ENCODE data around the gene DMTF1. TPM values are rescaled to one million over a fixed set of nuclear protein-coding genes. Genes with fewer than 3 reads are reported as not detected.
A peak's percentile ranks its signal among the peaks of the same experiment; 100 is the strongest.
"Not testable (repeated sequence)": the region's sequence is repeated elsewhere in the genome, so short reads cannot be mapped to it uniquely, and the experiment has no call there.

DMTF1 gene
- total RNA-seq, 1 donor: 98.9 TPM

DNA sequence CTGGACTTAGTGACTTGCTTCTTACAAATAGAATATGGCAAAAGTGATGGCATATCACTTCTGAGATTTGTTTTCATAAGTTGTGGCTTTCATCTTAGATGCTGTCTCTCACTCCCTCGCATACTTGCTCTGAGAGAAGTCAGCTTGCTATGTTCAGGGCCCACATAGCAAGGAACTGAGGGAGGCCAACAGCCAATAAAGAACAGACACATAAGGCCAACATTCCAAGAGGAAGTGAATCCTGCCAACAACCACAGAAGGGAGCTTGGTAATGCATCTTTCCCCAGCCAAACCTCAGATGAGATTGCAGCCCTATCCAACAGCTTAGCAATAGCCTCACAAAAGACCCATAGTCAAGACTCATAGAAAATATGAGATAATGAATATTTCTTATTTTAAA is 39.2 kb upstream of the DMTF1 start:
- peak; percentile 13 for DNase-seq (ENCODE audit: low read depth)
- TF ChIP-seq, protein P1, sequence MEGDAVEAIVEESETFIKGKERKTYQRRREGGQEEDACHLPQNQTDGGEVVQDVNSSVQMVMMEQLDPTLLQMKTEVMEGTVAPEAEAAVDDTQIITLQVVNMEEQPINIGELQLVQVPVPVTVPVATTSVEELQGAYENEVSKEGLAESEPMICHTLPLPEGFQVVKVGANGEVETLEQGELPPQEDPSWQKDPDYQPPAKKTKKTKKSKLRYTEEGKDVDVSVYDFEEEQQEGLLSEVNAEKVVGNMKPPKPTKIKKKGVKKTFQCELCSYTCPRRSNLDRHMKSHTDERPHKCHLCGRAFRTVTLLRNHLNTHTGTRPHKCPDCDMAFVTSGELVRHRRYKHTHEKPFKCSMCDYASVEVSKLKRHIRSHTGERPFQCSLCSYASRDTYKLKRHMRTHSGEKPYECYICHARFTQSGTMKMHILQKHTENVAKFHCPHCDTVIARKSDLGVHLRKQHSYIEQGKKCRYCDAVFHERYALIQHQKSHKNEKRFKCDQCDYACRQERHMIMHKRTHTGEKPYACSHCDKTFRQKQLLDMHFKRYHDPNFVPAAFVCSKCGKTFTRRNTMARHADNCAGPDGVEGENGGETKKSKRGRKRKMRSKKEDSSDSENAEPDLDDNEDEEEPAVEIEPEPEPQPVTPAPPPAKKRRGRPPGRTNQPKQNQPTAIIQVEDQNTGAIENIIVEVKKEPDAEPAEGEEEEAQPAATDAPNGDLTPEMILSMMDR (IDR thresholded peaks at IDR 0.05; ENCODE audit: insufficient read depth, low read depth, low read length): no peak
- no peak overlapping the region for H3K4me3 ChIP-seq (ENCODE audit: low read depth, low read length)

DNA sequence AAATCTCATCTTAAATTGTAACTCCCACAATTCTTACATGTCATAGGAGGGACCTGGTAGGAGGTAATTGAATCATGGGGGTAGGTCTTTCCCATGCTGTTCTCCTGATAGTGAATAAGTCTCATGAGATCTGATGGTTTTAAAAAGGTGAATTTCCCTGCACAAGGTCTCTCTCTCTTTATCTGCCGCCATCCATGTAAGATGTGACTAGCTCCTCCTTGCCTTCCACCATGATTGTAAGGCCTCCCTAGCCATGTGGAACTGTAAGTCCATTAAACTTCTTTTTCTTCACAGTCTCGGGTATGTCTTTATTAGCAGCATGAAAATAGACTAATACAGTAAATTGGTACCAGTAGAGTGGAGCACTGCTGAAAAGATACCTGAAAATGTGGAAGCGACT is 38.3 kb upstream of the DMTF1 start:
- not testable (repeated sequence) for H3K4me3 ChIP-seq (ENCODE audit: low read depth, low read length); DNase-seq (ENCODE audit: low read depth)

DNA sequence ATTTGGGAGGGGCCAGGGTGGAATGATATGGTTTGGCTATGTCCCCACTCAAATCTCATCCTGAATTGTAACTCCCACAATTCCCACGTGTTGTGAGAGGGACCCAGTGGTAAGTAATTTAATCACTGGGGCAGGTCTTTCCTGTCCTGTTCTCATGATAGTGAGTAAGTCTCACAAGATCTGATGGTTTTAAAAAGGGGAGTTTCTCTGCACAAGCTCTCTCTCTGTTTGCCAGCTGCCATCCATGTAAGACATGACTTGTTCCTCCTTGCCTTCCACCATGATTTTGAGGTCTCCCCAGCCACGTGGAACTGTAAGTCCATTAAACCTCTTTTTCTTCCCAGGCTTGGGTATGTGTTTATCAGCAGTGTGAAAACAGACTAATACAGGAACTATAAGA is 36.5 kb upstream of the DMTF1 start:
- not testable (repeated sequence) for H3K4me3 ChIP-seq (ENCODE audit: low read depth, low read length); DNase-seq (ENCODE audit: low read depth)

- DNase-seq (ENCODE audit: low read depth): no peak
- no peak overlapping the region for H3K4me3 ChIP-seq (ENCODE audit: low read depth, low read length)
- TF ChIP-seq, protein P1 (IDR thresholded peaks at IDR 0.05; ENCODE audit: insufficient read depth, low read depth, low read length): no peak
These were observed 35.9 kb upstream of the DMTF1 start for GRCh38 chr7:87116315-87116714.

GRCh38 chr7:87119581-87119980 is 32.7 kb upstream of the DMTF1 start:
- no peak for DNase-seq (ENCODE audit: low read depth)
- no peak overlapping the region for H3K4me3 ChIP-seq (ENCODE audit: low read depth, low read length)
- TF ChIP-seq, protein P1 (IDR thresholded peaks at IDR 0.05; ENCODE audit: insufficient read depth, low read depth, low read length): no peak

DNA sequence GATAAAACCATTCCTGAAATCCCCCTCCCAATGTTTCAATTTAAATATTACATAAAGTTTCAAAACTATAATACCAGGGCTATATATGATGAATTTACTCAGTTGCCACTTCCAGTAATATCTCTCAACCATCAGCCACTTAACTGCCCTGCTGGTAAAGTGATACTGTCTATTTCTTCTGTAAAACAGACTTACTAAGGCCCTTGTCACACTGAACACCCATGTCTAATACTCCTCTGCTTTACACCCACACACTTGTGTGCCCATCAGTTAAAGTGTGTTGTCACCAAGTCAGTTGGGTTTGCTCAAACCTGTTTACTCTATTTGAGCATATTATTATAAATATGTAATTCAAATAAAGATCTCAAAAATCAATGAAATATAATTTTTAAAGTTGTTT is 29.1 kb upstream of the DMTF1 start:
- DNase-seq (ENCODE audit: low read depth): no peak
- TF ChIP-seq, protein P1 (IDR thresholded peaks at IDR 0.05; ENCODE audit: insufficient read depth, low read depth, low read length): no peak
- no peak overlapping the region for H3K4me3 ChIP-seq (ENCODE audit: low read depth, low read length)

DNA sequence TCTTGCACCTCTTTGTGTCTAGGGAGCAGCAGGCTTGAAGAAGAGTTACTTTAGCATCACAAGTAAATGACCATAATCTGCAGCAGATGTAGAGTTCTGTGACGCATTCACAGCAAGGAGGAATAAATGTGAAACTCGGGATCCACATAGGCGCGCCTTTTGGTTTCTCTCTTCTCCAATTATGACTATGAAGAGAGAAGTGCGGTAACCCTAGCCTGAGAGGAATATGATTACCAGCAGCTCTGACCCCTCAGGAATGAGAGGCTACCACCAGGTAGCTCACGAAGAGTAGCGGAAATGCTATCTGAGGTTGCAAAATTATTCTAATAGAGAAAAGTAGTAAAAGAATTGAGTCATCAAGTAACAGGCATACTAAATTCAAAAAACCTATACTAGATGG is 25.2 kb upstream of the DMTF1 start:
- no peak overlapping the region for H3K4me3 ChIP-seq (ENCODE audit: low read depth, low read length)
- TF ChIP-seq, protein P1 (IDR thresholded peaks at IDR 0.05; ENCODE audit: insufficient read depth, low read depth, low read length): no peak
- DNase-seq (ENCODE audit: low read depth): no peak

- TF ChIP-seq, protein P1 (IDR thresholded peaks at IDR 0.05; ENCODE audit: insufficient read depth, low read depth, low read length): no peak
- DNase-seq (ENCODE audit: low read depth): no peak
- no peak overlapping the region for H3K4me3 ChIP-seq (ENCODE audit: low read depth, low read length)
These were observed 23.4 kb upstream of the DMTF1 start for GRCh38 chr7:87128861-87129267.
